K562 (cell line): Measurements from ENCODE around the gene ANXA3. TPM values are rescaled to one million over a fixed set of nuclear protein-coding genes. Genes with fewer than 3 reads are reported as not detected.

Experiments used
- BCOR ChIP-seq: fragments of 450-650 bp; IDR thresholded peaks from 2 replicates; pipeline ENCODE4 v1.6.1; 2016
- CHD1 ChIP-seq: fragments of 200-600 bp; sonication (generic); IDR thresholded peaks from one replicate; pipeline ENCODE4 v1.6.1; 2012; ENCODE audit warnings: mild to moderate bottlenecking, moderate library complexity, low read length, inconsistent platforms
- E2F4 ChIP-seq: sonication (generic); formaldehyde crosslinking; IDR thresholded peaks from 2 replicates; pipeline ENCODE4 v1.8.0; 2022; ENCODE audit warnings: mild to moderate bottlenecking, low read depth, missing genetic modification reagents
- ERF ChIP-seq: fragments of 450-650 bp; formaldehyde crosslinking; IDR thresholded peaks from 2 replicates; pipeline ENCODE4 v1.4.0; 2020; ENCODE audit warnings: mild to moderate bottlenecking, mixed read lengths
- HINFP ChIP-seq: fragments of 450-650 bp; conservative IDR thresholded peaks from 2 replicates; pipeline ENCODE4 v1.6.1; 2016; ENCODE audit warnings: missing genetic modification characterization, low read depth, mild to moderate bottlenecking, control low read depth, missing compliant biosample characterization
- HMBOX1 ChIP-seq: sonication (generic); IDR thresholded peaks from 2 replicates; pipeline ENCODE4 v1.6.1; 2016
- MAZ ChIP-seq, 2 experiments: fragments of 450-650 bp in 1 of 2; sonication (generic) in 1 of 2; formaldehyde crosslinking; IDR thresholded peaks in 1 of 2; conservative IDR thresholded peaks in 1 of 2; 2 replicates each; pipeline versions ENCODE4 v1.4.0 to v1.5.0; 2020; ENCODE audit warnings: mild to moderate bottlenecking in 1 of 2, missing genetic modification reagents in 1 of 2
- RBM34 ChIP-seq: fragments of 200-400 bp; formaldehyde crosslinking; IDR thresholded peaks from 2 replicates; pipeline ENCODE4 v1.6.1; 2018; ENCODE audit warnings: low read length, borderline replicate concordance; ENCODE audit not compliant: insufficient read depth
- YBX1 ChIP-seq: fragments of 450-650 bp; IDR thresholded peaks from 2 replicates; pipeline ENCODE4 v1.7.1; 2016; ENCODE audit warnings: mild to moderate bottlenecking
- ZNF140 ChIP-seq: fragments of 250-450 bp; sonication (Bioruptor Pico); IDR thresholded peaks from 2 replicates; pipeline ENCODE4 v1.8.0; 2021; ENCODE audit warnings: moderate library complexity, mild to moderate bottlenecking, inconsistent platforms
- ZNF174 ChIP-seq: fragments of 250-450 bp; sonication (Bioruptor Pico); IDR thresholded peaks from 2 replicates; pipeline ENCODE4 v1.4.0; 2020; ENCODE audit warnings: mild to moderate bottlenecking
- polyA plus RNA-seq, 8 experiments: library from polyadenylated mRNA; depleted of rRNA in 4 of 8; stranded (reverse) in 5 of 8; unstranded in 3 of 8; fragments of >200 nt; fragmentation: Nextera tagmentation in 2 of 8; fragmentation: Illumina TruSeq in 1 of 8; extraction: Ambion mirVana in 2 of 8; extraction: Trizol in 1 of 8; gene quantifications; 2 replicates each; pipeline versions ENCODE4 v1.2.1 to v1.2.3, GENCODE V29; 2011 to 2014; ENCODE audit warnings: inconsistent platforms in 1 of 8, missing spikeins in 1 of 8
- total RNA-seq, 7 experiments: library from RNA; depleted of rRNA in 6 of 7; stranded (reverse); fragments of >200 nt in 6 of 7; fragmentation: Illumina TruSeq in 2 of 7; extraction: Trizol in 2 of 7; gene quantifications; 2 replicates each; pipeline versions ENCODE4 v1.2.1 to v1.2.3, GENCODE V29; 2011 to 2021; ENCODE audit warnings: low replicate concordance in 1 of 7
- TF ChIP-seq, protein P1 (sequence below): fragments of 200-800 bp; sonication (Bioruptor generic); IDR thresholded peaks from 2 replicates; pipeline ENCODE4 v1.6.1; 2016; ENCODE audit warnings: missing genetic modification characterization, missing compliant biosample characterization
- TF ChIP-seq, protein P2 (sequence below): sonication (generic); formaldehyde crosslinking; IDR thresholded peaks from 2 replicates; pipeline ENCODE4 v1.8.1; 2023; ENCODE audit warnings: mild to moderate bottlenecking, missing genetic modification reagents

Gene ANXA3
- total and polyA plus RNA-seq, 9 of the 15 experiments (the other 6 are each of a cell fraction or from before 2014, with no cell fraction given), result 6.3 to 15.5 (median 9.8) TPM

DNA sequence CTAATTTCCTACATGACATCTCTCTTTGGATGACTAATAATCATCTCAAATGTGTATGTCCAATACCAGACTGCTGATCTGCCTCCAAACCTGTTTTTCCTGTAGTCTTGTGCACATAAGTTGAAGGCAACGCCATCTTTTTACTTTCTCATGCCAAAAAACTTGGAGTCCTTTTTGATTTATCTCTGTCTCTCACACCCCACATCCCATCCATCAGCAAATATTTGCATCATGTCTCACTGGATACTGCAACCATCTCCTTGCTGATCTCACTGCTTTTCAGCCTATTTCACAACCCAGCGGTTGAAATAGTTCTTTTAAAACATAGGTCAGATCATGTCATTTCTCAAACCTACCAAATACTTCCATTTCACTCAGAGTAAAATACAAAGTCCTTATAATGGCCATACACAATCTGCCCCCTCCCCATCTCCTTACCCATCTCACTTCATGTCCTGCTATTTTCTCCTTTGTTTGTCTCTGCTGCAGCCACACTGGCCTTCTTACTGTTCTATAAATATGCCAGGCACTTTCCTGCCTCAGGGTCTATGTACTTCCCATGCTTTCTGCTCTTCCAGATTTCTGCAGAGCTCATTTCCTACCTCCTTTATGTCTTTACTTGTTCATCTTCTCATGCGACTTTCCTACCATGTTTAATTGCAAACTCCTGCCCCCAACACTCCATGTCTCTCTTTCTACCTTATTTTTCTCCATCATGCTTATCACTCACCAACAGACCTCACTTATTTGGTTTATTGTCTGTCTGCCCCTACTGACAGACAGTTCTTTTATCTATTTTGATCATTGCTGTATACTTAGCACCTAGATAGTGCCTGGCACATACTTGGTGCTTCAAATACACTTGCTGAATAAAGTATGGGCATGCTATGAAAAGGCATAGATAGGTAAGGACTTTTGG is 98.8 kb downstream of the ANXA3 start (continued):
- TF ChIP-seq BCOR, result peak; percentile 52; the same call in 1 of the 2 replicates
- TF ChIP-seq, protein P1, sequence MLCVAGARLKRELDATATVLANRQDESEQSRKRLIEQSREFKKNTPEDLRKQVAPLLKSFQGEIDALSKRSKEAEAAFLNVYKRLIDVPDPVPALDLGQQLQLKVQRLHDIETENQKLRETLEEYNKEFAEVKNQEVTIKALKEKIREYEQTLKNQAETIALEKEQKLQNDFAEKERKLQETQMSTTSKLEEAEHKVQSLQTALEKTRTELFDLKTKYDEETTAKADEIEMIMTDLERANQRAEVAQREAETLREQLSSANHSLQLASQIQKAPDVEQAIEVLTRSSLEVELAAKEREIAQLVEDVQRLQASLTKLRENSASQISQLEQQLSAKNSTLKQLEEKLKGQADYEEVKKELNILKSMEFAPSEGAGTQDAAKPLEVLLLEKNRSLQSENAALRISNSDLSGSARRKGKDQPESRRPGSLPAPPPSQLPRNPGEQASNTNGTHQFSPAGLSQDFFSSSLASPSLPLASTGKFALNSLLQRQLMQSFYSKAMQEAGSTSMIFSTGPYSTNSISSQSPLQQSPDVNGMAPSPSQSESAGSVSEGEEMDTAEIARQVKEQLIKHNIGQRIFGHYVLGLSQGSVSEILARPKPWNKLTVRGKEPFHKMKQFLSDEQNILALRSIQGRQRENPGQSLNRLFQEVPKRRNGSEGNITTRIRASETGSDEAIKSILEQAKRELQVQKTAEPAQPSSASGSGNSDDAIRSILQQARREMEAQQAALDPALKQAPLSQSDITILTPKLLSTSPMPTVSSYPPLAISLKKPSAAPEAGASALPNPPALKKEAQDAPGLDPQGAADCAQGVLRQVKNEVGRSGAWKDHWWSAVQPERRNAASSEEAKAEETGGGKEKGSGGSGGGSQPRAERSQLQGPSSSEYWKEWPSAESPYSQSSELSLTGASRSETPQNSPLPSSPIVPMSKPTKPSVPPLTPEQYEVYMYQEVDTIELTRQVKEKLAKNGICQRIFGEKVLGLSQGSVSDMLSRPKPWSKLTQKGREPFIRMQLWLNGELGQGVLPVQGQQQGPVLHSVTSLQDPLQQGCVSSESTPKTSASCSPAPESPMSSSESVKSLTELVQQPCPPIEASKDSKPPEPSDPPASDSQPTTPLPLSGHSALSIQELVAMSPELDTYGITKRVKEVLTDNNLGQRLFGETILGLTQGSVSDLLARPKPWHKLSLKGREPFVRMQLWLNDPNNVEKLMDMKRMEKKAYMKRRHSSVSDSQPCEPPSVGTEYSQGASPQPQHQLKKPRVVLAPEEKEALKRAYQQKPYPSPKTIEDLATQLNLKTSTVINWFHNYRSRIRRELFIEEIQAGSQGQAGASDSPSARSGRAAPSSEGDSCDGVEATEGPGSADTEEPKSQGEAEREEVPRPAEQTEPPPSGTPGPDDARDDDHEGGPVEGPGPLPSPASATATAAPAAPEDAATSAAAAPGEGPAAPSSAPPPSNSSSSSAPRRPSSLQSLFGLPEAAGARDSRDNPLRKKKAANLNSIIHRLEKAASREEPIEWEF, result no peak
- TF ChIP-seq CHD1, result no peak
- TF ChIP-seq E2F4 (CRISPR knock-in tag), result no peak
- TF ChIP-seq, protein P2, sequence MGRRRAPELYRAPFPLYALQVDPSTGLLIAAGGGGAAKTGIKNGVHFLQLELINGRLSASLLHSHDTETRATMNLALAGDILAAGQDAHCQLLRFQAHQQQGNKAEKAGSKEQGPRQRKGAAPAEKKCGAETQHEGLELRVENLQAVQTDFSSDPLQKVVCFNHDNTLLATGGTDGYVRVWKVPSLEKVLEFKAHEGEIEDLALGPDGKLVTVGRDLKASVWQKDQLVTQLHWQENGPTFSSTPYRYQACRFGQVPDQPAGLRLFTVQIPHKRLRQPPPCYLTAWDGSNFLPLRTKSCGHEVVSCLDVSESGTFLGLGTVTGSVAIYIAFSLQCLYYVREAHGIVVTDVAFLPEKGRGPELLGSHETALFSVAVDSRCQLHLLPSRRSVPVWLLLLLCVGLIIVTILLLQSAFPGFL (CRISPR knock-in tag), result no peak
- no peak for TF ChIP-seq ZNF174 (CRISPR knock-in tag)
- TF ChIP-seq HINFP, result no peak
- no peak for TF ChIP-seq MAZ (CRISPR knock-in tag; conservative IDR thresholded peaks at IDR 0.05 in 1 of 2, IDR thresholded peaks at IDR 0.05 in 1 of 2)
- TF ChIP-seq ZNF140 (CRISPR knock-in tag), result no peak
- TF ChIP-seq RBM34, result no peak
- 0 out of 2 replicates have a peak, but pooled peaks have one; percentile 23 for TF ChIP-seq HMBOX1
- TF ChIP-seq ERF (CRISPR knock-in tag), result no peak
- TF ChIP-seq YBX1, result no peak
